DMS53 (cell line): ENCODE data around the gene CPN1.

Experiments
- DNase-seq: peaks from one replicate; lab custom pipeline; 2025; lab: John Stamatoyannopoulos, UW

Gene CPN1

GRCh38 chr10:99996671-99997648 lies 84.7 kb downstream of the CPN1 start:
- DNase-seq, result no peak

DNA sequence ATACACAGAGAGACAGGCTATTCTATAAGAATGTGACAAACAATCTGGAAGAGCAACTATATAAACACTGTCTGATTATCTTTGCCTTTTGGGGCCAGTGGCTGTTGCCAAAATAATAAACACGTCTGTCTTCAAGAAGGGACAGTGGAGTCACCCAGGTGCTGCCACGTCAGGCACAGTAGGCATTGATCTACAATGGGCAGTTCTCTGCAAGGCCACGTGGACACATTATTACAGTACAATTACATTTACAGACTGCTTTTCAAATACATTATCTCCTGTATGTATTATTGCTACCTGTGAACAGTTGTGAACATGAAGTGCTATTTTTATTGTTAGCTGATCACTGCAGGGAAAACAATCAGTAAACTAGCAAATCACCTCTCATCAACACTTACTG lies 86.0 kb downstream of the CPN1 start:
- DNase-seq, result no peak

GRCh38 chr10:99995269-99995668 lies 86.4 kb downstream of the CPN1 start:
- no peak for DNase-seq

DNA sequence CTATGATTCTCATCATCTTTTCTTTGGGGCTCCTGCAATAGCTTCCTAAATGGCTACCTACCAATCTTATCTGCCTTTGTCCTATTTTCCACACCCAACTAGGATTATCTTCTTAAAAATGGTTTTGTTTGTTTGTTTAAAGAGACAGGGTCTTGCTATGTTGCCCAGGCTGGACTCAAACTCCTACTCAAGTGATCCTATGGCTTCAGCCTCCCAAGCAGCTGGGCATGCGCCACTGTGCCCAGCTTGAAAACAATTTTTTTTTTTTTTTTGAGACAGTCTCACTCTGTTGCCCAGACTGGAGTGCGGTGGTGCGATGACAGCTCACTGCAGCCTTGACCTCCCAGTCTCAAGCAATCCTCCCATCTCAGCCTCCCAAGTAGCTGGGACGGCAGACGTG lies 86.9 kb downstream of the CPN1 start:
- DNase-seq, result no peak

DNA sequence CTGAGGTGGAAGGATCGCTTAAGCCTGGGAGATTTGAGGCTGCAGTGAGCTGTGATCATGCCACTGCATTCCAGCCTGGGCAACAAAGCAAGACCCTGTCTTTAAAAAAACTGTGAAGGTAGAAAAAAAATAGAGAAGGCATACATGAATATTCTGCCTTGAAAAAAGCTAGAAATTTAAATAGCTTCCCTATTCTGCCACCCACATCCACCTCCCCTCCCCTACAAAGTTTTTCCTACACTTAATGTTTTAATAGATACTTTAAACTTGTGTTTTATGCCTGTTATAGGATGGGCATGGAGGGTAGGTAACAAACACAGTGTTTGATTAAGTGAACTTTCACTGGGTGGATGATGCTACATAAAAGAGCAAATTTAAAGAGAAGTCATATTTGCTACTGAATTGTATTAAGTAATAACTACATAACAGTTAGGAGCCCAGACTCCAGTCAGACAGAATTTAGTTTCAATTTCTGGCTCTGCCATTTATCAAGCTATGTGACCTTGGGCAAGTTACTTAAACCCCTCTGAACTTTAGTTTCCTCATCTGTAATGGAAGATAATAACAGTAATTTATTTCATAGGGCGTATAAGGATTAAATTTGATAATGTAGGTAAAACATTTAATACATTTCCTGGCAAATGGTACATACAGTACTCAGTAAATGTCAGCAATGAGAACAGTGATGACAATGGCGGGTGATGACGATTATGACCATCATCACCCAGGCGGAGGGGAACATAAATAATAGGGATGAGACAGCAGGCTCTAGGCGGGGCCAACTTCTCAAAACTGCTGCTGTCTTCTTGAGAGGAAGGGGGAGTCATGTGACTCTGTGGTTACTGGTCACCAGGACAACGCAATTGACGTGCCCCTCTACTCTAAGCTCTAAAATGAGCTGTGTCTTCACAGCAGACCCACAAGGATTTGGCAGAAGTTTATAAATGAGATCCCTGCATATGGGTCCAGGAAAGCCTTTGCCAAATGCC lies 87.7 kb downstream of the CPN1 start:
- DNase-seq, result no peak
